ENCODE data around the gene INAFM2.

DNA sequence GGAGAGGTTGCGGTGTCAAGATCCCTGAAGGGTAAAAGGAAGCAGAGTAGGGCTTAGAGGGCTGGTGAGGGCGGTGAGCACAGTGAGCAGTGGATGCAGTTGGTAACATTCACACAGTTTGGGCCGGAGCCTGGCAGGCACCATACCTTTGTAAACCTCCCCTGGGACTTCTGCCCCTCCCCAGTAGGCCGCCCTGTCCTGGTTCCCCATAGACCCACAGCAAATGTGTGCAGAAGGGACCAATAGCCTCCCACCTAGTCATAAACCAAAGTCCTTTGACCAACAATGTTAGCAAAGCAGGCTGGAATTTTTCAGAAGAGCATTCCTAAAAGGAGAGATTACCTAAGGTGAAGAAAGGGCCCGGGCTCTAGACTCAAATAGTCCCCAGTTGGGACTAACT, 25.7 kb downstream of the INAFM2 start:
- TF ChIP-seq TARDBP (IDR thresholded peaks at IDR 0.05): no peak
- TF ChIP-seq NFRKB (IDR thresholded peaks at IDR 0.05): no peak
- no peak for TF ChIP-seq CTBP1 (IDR thresholded peaks at IDR 0.05; ENCODE audit: borderline replicate concordance)
- no peak for TF ChIP-seq SUZ12 (IDR thresholded peaks at IDR 0.05)
- TF ChIP-seq SP1 (IDR thresholded peaks at IDR 0.05): no peak
- no peak for TF ChIP-seq BHLHE40 (IDR thresholded peaks at IDR 0.05; ENCODE audit: borderline replicate concordance)
- TF ChIP-seq FOXM1 (IDR thresholded peaks at IDR 0.05; ENCODE audit: borderline replicate concordance): no peak
- TF ChIP-seq ELF4 (IDR thresholded peaks at IDR 0.05): no peak
- no peak for TF ChIP-seq HDGF (IDR thresholded peaks at IDR 0.05; ENCODE audit: borderline replicate concordance)
- TF ChIP-seq, protein P1, sequence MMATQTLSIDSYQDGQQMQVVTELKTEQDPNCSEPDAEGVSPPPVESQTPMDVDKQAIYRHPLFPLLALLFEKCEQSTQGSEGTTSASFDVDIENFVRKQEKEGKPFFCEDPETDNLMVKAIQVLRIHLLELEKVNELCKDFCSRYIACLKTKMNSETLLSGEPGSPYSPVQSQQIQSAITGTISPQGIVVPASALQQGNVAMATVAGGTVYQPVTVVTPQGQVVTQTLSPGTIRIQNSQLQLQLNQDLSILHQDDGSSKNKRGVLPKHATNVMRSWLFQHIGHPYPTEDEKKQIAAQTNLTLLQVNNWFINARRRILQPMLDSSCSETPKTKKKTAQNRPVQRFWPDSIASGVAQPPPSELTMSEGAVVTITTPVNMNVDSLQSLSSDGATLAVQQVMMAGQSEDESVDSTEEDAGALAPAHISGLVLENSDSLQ (IDR thresholded peaks at IDR 0.05): no peak
- no peak for TF ChIP-seq ZNF384 (IDR thresholded peaks at IDR 0.05)

Measured in HEK293T (cell line).